ENCODE measurements around the gene MRPS34.

Gene MRPS34

GRCh38 chr16:1793578-1794220 lies 20.8 kb upstream of the MRPS34 start, which contains the start of gene IGFALS:
IGFALS (minus strand) TSS chr16:1793705; CDS start chr16:1793652, 53 bp downstream.
- Histone ChIP-seq H3K27me3 (no peaks in the 10 kb centered on the region), H3K4me1 (peaks cover 0 to 9% (median 0%) of the 10 kb centered on the region in 4 donors), H3K9me3 (peaks cover 0 to 5% (median 0%) of the 10 kb centered on the region in 3 donors), H3K4me3 (no peak within 1 kb of the TSS), H3K27ac (no peak within 1 kb of the TSS), H3K36me3 (peaks cover 3 to 43% (median 20%) of the 10 kb centered on the region in 3 donors)
- no peak for DNase-seq
- intact Hi-C loops (cut with DNase I; ENCODE audit: low total_unique reads), result no loop called here
- TF ChIP-seq CTCF (IDR thresholded peaks at IDR 0.05), result no peak

- Histone ChIP-seq H3K4me3 (no peak overlapping the region), H3K36me3 (peaks cover 5 to 50% (median 27%) of the 10 kb centered on the region in 3 donors), H3K27me3 (no peaks in the 10 kb centered on the region), H3K9me3 (peaks cover 0 to 3% (median 0%) of the 10 kb centered on the region in 3 donors), H3K4me1 (peaks cover 0 to 9% (median 0%) of the 10 kb centered on the region in 4 donors), H3K27ac (no peak overlapping the region)
- intact Hi-C loops (cut with DNase I; ENCODE audit: low total_unique reads), result no loop called here
- TF ChIP-seq CTCF (IDR thresholded peaks at IDR 0.05), result no peak
- no peak for DNase-seq
These were observed 20.1 kb upstream of the MRPS34 start for GRCh38 chr16:1792836-1793577.

GRCh38 chr16:1791943-1792812 lies 19.2 kb upstream of the MRPS34 start:
- Histone ChIP-seq H3K4me1 (peaks cover 0 to 13% (median 0%) of the 10 kb centered on the region in 4 donors), H3K27me3 (no peaks in the 10 kb centered on the region), H3K27ac (no peak overlapping the region), H3K9me3 (no peaks in the 10 kb centered on the region), H3K4me3 (no peak overlapping the region), H3K36me3 (peaks cover 7 to 58% (median 35%) of the 10 kb centered on the region in 3 donors)
- no peak for TF ChIP-seq CTCF (IDR thresholded peaks at IDR 0.05)
- no peak for DNase-seq
- intact Hi-C loops (cut with DNase I; ENCODE audit: low total_unique reads), result no loop called here

- TF ChIP-seq CTCF (IDR thresholded peaks at IDR 0.05), result no peak
- H3K27ac ChIP-seq, result no peak overlapping the region
- peaks cover 15 to 66% (median 43%) of the 10 kb centered on the region in 3 donors for H3K36me3 ChIP-seq
- no peak overlapping the region for H3K4me3 ChIP-seq
- H3K9me3 ChIP-seq, result no peaks in the 10 kb centered on the region
- no peaks in the 10 kb centered on the region for H3K27me3 ChIP-seq
- H3K4me1 ChIP-seq, result peaks cover 0 to 20% (median 0%) of the 10 kb centered on the region in 4 donors
- intact Hi-C loops (cut with DNase I; ENCODE audit: low total_unique reads), result no loop called here
- DNase-seq, result no peak
These were observed 18.5 kb upstream of the MRPS34 start for GRCh38 chr16:1791256-1791942.
